HEK293T (cell line): ENCODE measurements around the gene CWF19L2.
A peak's percentile ranks its signal among the peaks of the same experiment; 100 is the strongest.
"Not testable (repeated sequence)": the region's sequence is repeated elsewhere in the genome, so short reads cannot be mapped to it uniquely, and the experiment has no call there.

Source experiments
- CTCF ChIA-PET: fragments of 350-600 bp; formaldehyde crosslinking; extraction: SDS; loops from one replicate; lab custom pipeline; 2021; ENCODE audit warnings: antibody characterized with exemption, inconsistent platforms; lab: Yijun Ruan, JAX
- POLR2A ChIA-PET: fragments of 350-600 bp; formaldehyde crosslinking; extraction: SDS; loops from one replicate; lab custom pipeline; 2020; ENCODE audit warnings: antibody characterized with exemption, inconsistent platforms; lab: Yijun Ruan, JAX
- DNase-seq: peaks from one replicate; pipeline ENCODE4 v3.0.0; 2012; ENCODE audit warnings: mixed read lengths; ENCODE audit errors: extremely low spot score
- ARNT ChIP-seq: fragments of 450-650 bp; IDR thresholded peaks from 2 replicates; pipeline ENCODE4 v1.6.1; 2017; ENCODE audit warnings: mild to moderate bottlenecking
- BHLHE40 ChIP-seq: fragments of 450-650 bp; IDR thresholded peaks from 2 replicates; pipeline ENCODE4 v1.6.1; 2016; ENCODE audit warnings: mild to moderate bottlenecking, moderate library complexity, borderline replicate concordance
- CTBP1 ChIP-seq: fragments of 450-650 bp; IDR thresholded peaks from 2 replicates; pipeline ENCODE4 v1.6.1; 2016; ENCODE audit warnings: borderline replicate concordance
- ELF4 ChIP-seq: fragments of 450-650 bp; IDR thresholded peaks from 2 replicates; pipeline ENCODE4 v1.6.1; 2017; ENCODE audit warnings: antibody characterized with exemption
- FOXA1 ChIP-seq: fragments of 450-650 bp; IDR thresholded peaks from 2 replicates; pipeline ENCODE4 v1.6.1; 2016; ENCODE audit warnings: mild to moderate bottlenecking
- FOXK2 ChIP-seq: fragments of 450-650 bp; IDR thresholded peaks from 2 replicates; pipeline ENCODE4 v1.6.1; 2016; ENCODE audit warnings: mild to moderate bottlenecking
- FOXM1 ChIP-seq: fragments of 450-650 bp; IDR thresholded peaks from 2 replicates; pipeline ENCODE4 v1.6.1; 2017; ENCODE audit warnings: mild to moderate bottlenecking, borderline replicate concordance
- HDGF ChIP-seq: fragments of 450-650 bp; IDR thresholded peaks from 2 replicates; pipeline ENCODE4 v1.6.1; 2017; ENCODE audit warnings: antibody characterized with exemption, borderline replicate concordance
- L3MBTL2 ChIP-seq: fragments of 450-650 bp; conservative IDR thresholded peaks from 2 replicates; pipeline ENCODE4 v1.6.1; 2016; ENCODE audit warnings: mild to moderate bottlenecking
- LEF1 ChIP-seq: fragments of 450-650 bp; IDR thresholded peaks from 2 replicates; pipeline ENCODE4 v1.6.1; 2017; ENCODE audit warnings: mild to moderate bottlenecking, borderline replicate concordance
- NFRKB ChIP-seq: fragments of 450-650 bp; IDR thresholded peaks from 2 replicates; pipeline ENCODE4 v1.6.1; 2016; ENCODE audit warnings: mild to moderate bottlenecking, moderate library complexity
- SP1 ChIP-seq: fragments of 450-650 bp; IDR thresholded peaks from 2 replicates; pipeline ENCODE4 v1.6.1; 2017
- SUZ12 ChIP-seq: fragments of 450-650 bp; IDR thresholded peaks from 2 replicates; pipeline ENCODE4 v1.6.1; 2016; ENCODE audit warnings: mild to moderate bottlenecking
- TARDBP ChIP-seq: fragments of 450-650 bp; IDR thresholded peaks from 2 replicates; pipeline ENCODE4 v1.6.1; 2016
- ZNF384 ChIP-seq: fragments of 450-650 bp; IDR thresholded peaks from 2 replicates; pipeline ENCODE4 v1.6.1; 2016
- TF ChIP-seq, protein P1 (sequence below): fragments of 450-650 bp; IDR thresholded peaks from 2 replicates; pipeline ENCODE4 v1.6.1; 2016

CWF19L2 gene

DNA sequence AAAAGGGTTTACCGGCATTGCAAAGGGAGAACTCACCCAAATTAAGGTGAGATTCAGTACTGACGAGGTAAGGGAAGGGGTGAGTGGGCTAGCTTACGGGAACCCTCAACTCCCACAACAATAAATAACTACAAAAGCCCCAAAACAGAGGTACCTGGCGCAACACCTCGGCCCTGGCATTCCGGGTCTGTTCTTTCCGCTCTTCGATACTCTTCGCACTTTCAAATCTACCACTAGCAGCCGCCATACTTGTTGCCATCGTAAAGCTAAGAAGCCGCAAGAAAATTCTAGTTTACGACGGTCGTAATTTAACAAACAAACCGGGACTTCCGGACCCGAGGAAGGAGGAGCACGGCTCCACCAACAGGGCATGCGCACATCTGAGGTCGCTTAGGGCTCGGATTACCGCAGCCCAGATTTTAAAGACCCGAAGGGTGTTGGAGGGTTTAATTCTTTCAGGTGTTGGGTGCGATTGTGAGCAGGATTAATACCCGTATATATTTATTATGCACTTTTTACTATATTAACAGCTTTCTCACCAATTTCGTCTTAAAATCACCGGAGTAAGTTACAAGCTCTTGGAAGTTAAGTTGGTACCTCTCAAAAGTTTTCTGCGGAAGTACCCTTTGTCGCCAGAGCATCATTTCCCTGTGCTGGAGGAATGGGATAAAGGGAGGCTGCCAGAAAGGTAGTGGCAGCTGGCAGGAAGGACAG lies at the start of gene CWF19L2:
CWF19L2 (minus strand) TSS at position 268 of the 714 bp plus-strand sequence; CDS start at position 259, 9 bp downstream.
- DNase-seq: peak; percentile 93
- CTCF ChIA-PET: no interaction called here
- TF ChIP-seq NFRKB (peak; percentile 24; the same call in 1 of the 2 replicates), ELF4 (peak; percentile 64), FOXK2 (peak; percentile 80), ZNF384 (no peak), BHLHE40 (no peak), SP1 (no peak), SUZ12 (no peak), LEF1 (no peak), ARNT (no peak), L3MBTL2 (no peak; the same call in 1 of the 2 replicates), FOXA1 (no peak), TARDBP (no peak), CTBP1 (no peak), HDGF (no peak), FOXM1 (no peak)
- TF ChIP-seq, protein P1, sequence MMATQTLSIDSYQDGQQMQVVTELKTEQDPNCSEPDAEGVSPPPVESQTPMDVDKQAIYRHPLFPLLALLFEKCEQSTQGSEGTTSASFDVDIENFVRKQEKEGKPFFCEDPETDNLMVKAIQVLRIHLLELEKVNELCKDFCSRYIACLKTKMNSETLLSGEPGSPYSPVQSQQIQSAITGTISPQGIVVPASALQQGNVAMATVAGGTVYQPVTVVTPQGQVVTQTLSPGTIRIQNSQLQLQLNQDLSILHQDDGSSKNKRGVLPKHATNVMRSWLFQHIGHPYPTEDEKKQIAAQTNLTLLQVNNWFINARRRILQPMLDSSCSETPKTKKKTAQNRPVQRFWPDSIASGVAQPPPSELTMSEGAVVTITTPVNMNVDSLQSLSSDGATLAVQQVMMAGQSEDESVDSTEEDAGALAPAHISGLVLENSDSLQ: no peak
- POLR2A ChIA-PET: interaction anchor here (0.7 to 1.9 kb wide), 9 partner anchors 8 to 239 kb away, joined by 3 to 7 read pairs (median 3); no protein-coding TSS in a partner anchor

DNA sequence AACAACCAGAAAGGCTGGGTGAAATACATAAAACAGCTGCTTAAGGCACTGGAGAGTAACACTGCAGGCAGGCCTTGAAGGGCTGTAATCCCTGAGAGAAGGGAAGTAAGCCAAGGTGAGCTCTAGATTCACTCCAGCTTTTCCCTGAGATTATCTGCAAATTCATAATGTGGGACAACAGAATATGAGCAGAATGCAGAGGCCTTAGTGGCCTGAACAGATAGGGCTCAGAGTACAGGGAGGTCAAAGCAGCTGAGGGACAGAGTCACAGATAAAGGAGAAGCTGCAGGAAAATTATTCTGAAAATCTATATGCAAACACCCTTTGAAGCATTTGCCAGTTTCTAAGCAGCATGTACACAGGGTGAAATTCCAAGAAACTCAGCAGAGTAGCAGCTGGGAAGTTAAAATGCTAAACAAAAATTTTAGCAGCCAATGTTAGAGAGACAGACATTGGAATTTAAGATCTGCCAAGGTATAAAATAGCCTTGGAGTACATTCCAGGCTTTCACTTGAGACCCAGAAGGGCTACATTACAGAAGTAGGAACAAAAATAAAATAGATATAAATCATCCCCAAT lies 48.1 kb upstream of the CWF19L2 start:
- DNase-seq: no peak
- ChIA-PET POLR2A (no interaction called here), CTCF (no interaction called here)

DNA sequence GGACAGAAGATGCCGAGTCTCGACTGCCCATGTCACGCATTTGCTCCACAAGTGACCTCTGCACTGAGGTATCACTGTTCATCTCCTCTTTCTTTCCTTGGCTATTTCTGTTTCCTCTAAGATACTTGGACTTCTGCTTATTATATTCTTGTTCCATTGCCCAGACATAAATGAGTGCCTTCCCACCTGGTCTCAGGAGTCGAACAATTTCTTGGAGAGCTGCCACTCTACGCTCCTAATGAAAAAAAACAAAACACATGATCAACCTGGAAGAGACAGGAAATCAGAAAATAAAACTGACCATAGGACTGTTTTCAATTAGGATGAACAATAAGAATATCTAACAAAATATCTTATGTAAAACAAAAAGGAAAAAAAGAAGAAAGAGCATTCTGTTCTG lies 47.4 kb upstream of the CWF19L2 start:
- TF ChIP-seq SP1 (no peak), SUZ12 (no peak), ZNF384 (no peak), FOXK2 (no peak), CTBP1 (no peak), L3MBTL2 (no peak), NFRKB (no peak)
- CTCF ChIA-PET: no interaction called here
- POLR2A ChIA-PET: no interaction called here
- no peak for DNase-seq

More for the DNA sequence above, 48.1 kb upstream of the CWF19L2 start:
- TF ChIP-seq FOXM1 (no peak), FOXA1 (no peak), BHLHE40 (no peak), ELF4 (no peak), SUZ12 (no peak), LEF1 (no peak), CTBP1 (no peak), L3MBTL2 (no peak), HDGF (no peak), ZNF384 (no peak)
- TF ChIP-seq, protein P1: no peak

DNA sequence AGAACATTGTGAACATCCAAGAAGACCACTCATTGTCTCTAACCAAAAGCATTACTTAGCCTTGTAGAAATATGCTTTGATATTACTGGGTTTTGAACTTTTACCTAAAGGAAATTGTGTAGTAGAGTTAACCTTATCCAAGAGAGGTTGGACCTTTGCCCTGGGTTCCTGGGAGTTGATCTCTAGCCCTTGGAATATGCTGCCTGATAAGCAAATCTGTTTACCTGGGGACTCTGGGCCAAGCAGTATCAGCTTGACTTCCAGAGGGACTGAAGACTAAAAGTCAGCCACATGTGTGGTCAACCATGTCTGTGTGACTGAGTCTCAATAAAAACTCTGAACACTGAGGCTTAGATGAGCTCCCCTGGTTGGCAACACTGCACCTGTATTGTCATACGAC lies 44.1 kb upstream of the CWF19L2 start:
- CTCF ChIA-PET: no interaction called here
- TF ChIP-seq ELF4: no peak
- no peak for TF ChIP-seq ARNT
- no peak for TF ChIP-seq HDGF
- TF ChIP-seq LEF1: no peak
- TF ChIP-seq SUZ12: no peak
- TF ChIP-seq SP1: no peak

DNA sequence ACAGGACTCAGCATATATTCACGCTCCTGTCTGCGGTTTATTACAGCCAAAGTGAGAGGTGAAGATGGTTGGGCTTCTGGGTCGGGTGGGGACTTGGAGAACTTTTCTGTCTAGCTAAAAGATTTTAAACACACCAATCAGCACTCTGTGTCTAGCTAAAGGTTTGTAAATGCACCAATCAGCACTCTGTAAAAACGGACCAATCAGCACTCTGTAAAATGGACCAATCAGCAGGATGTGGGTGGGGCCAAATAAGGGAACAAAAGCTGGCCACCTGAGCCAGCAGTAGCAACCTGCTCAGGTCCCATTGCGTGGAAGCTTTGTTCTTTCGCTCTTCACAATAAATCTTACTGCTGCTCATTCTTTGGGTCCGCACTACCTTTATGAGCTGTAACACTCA lies 39.7 kb upstream of the CWF19L2 start:
- CTCF ChIA-PET, DNase-seq, POLR2A ChIA-PET: not testable (repeated sequence)

More for the DNA sequence above, 44.1 kb upstream of the CWF19L2 start:
- no peak for DNase-seq
- POLR2A ChIA-PET: no interaction called here

DNA sequence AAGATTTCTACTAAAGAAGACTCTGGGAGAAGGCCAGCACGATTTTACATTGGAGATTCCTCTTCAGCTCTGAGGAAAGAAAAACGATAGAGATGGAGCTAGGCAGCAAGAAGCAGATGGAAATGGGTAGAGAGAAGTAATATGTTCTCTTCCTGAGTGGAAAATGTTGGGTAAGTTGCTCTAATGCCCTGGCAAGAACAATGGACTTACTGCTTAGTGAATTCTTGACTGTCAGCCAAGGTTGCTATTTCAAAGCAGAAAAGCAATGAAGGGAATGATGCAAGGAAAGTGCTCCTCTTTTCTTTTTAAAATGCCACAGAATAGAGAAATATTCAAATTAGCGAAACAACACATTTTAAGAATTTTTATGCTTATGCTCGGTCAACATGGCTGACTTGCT lies 38.4 kb upstream of the CWF19L2 start:
- TF ChIP-seq BHLHE40 (no peak), FOXM1 (no peak), LEF1 (no peak), HDGF (no peak), CTBP1 (no peak), SP1 (no peak), SUZ12 (no peak), ELF4 (no peak)
- TF ChIP-seq, protein P1: no peak
- ChIA-PET POLR2A (no interaction called here), CTCF (no interaction called here)
- no peak for DNase-seq
